Measurements from ENCODE around the gene TFPI.

The TFPI gene

DNA sequence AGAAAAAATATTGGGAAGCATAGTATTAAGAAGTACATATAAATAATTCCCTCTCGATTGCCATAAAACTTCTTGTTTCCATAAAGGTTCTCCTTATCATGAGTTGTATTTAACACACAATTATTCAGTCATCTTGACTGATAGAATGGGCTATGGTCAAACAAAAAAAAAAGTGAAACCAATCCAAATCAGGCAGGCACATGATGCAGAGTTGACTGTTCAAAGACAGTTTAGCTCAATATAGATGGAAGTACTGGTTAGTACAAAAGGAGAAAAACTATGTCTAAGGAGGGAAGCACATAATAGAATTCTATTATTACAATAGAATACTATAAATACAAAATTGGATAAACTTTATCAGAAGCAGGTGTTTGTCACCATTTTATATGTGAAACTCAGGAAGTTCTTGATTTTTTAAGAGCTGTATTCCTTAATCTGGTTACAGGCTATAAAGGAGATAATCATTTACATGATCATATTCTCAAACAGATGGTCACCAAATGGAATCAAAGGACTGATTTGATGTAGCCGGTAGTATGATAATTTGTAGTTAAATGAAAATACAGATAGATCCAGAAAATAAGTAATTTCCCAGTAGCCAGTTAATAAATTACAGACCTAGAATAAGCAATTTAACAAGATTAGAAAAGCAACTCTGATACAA lies 88.0 kb downstream of the TFPI start:
- DNase-seq (ENCODE audit: low read depth in 2 of 2), result no peak

GRCh38 chr2:187462839-187463238 lies 91.4 kb downstream of the TFPI start:
- DNase-seq (ENCODE audit: low read depth in 2 of 2), result no peak

GRCh38 chr2:187461294-187462261 lies 92.7 kb downstream of the TFPI start:
- no peak for DNase-seq (ENCODE audit: low read depth in 2 of 2)

- DNase-seq (ENCODE audit: low read depth in 2 of 2), result no peak
Measured at GRCh38 chr2:187459256-187459655, 95.0 kb downstream of the TFPI start.

GRCh38 chr2:187453078-187453641 lies 101.1 kb downstream of the TFPI start:
- DNase-seq (ENCODE audit: low read depth in 2 of 2), result no peak

- DNase-seq (ENCODE audit: low read depth in 2 of 2), result no peak
Measured at GRCh38 chr2:187451510-187451909, 102.7 kb downstream of the TFPI start.

- DNase-seq (ENCODE audit: low read depth in 2 of 2), result no peak
Measured at GRCh38 chr2:187447336-187447735, 106.9 kb downstream of the TFPI start.

DNA sequence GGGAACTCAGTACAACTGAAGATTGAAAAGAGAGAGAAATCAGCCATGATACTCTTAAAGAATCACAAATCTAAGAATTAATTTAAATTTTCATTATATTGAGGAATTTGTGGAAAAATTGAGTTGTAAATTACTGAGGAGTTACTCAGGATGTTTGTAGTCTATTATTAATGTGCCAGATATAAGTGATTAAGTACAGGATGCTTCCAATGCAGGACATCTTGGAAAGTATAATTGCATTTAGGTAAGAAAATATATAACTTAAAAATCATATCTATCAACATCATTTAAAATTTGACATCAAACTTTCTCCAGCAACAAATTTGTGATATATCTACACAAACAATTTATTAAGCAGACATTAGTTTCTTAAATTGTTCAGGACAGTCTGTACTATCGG lies 107.5 kb downstream of the TFPI start:
- DNase-seq (ENCODE audit: low read depth in 2 of 2), result no peak

GRCh38 chr2:187445051-187445450 lies 109.2 kb downstream of the TFPI start:
- no peak for DNase-seq (ENCODE audit: low read depth in 2 of 2)

DNA sequence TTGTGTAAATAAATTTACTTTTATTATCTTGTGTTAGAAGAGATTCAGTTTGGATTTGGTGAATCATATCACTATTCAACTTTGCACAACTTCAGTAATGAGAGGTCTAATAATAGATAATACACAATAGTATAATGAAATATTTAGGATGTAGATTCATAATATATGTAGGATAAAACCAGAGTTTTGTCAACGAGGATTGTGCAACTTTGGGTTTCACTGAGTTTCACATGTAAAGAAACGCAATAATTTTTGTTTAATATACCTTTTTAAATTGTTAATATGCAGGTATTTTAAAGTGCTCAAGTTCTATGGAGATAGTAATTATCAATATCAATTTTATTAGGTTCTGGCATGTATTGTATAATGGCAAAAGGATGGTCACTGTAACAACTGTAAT lies 111.5 kb downstream of the TFPI start:
- DNase-seq (ENCODE audit: low read depth in 2 of 2), result no peak

GRCh38 chr2:187442378-187442777 lies 111.9 kb downstream of the TFPI start:
- DNase-seq (ENCODE audit: low read depth in 2 of 2), result no peak

GRCh38 chr2:187440101-187440675 lies 114.0 kb downstream of the TFPI start:
- DNase-seq (ENCODE audit: low read depth in 2 of 2), result no peak

GRCh38 chr2:187438455-187438854 lies 115.8 kb downstream of the TFPI start:
- no peak for DNase-seq (ENCODE audit: low read depth in 2 of 2)

GRCh38 chr2:187435756-187436155 lies 118.5 kb downstream of the TFPI start:
- DNase-seq (ENCODE audit: low read depth in 2 of 2), result no peak

DNA sequence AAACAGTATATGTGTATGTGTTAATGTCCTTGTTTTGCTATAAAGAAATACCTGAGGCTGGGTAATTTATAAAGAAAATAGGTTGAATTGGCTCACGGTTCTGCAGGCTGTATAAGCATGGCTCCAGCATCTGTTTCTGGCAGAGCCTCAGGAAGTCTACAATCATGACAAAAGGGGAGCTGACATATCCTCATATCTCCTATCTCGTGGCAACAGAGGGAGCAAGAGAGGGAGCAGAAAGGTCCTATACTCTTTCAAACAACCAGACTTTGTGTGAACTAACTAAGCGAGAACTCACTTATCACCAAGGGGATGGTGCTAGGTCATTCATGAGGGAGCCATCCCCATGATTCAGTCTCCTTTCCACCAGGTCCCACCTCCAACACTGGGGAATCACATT lies 119.2 kb downstream of the TFPI start:
- no peak for DNase-seq (ENCODE audit: low read depth in 2 of 2)

GRCh38 chr2:187434342-187434785 lies 119.9 kb downstream of the TFPI start:
- DNase-seq (ENCODE audit: low read depth in 2 of 2), result no peak

DNA sequence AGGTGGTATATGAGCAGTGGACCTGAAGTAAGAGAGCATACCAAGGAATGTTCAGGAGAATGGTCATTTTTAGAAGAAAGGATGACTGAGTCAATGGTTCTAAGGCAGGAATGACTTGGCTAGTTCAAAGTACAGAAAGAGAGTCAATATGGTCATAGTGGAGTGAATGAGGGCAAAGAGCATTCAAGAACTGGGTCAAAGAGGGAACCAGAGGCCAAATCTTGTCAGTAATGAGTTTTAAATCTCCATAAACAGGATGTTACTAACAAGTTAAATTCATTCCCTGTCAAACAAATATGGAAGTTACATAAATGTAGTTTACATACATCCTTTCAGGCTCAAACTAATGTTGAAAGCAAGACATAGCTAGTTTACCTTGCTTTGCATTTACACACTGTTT lies 122.3 kb downstream of the TFPI start:
- no peak for DNase-seq (ENCODE audit: low read depth in 2 of 2)

- DNase-seq (ENCODE audit: low read depth in 2 of 2), result no peak
Measured at GRCh38 chr2:187429989-187430388, 124.2 kb downstream of the TFPI start.

GRCh38 chr2:187424146-187424545 lies 130.1 kb downstream of the TFPI start:
- no peak for DNase-seq (ENCODE audit: low read depth in 2 of 2)

GRCh38 chr2:187422282-187422681 lies 132.0 kb downstream of the TFPI start:
- no peak for DNase-seq (ENCODE audit: low read depth in 2 of 2)

GRCh38 chr2:187421519-187421918 lies 132.7 kb downstream of the TFPI start:
- DNase-seq (ENCODE audit: low read depth in 2 of 2), result no peak

- DNase-seq (ENCODE audit: low read depth in 2 of 2), result no peak
Measured at GRCh38 chr2:187419808-187420207, 134.4 kb downstream of the TFPI start.
